Sigmoid colon (tissue), 7 donors: ENCODE results near the gene MMD. TPM values are rescaled to one million over a fixed set of nuclear protein-coding genes. Genes with fewer than 3 reads are reported as not detected.

ENCODE experiments used
- DNase-seq: peaks from one replicate; pipeline ENCODE4 v3.0.0-alpha.2; 2019
- H3K27ac ChIP-seq, 4 donors: fragments of 200-600 bp; sonication (generic); one replicate each; pipeline ENCODE4 v1.5.1; 2016 to 2019; ENCODE audit warnings: mild to moderate bottlenecking in 1 of 4
- H3K27me3 ChIP-seq, 3 donors: fragments of 200-600 bp; sonication (generic); one replicate each; pipeline ENCODE4 v1.5.1; 2019; ENCODE audit warnings: mild to moderate bottlenecking in 1 of 3
- H3K36me3 ChIP-seq, 4 donors: fragments of 200-600 bp; sonication (generic); one replicate each; pipeline ENCODE4 v1.5.1; 2016 to 2019
- H3K4me1 ChIP-seq, 4 donors: fragments of 200-600 bp; sonication (generic); one replicate each; pipeline ENCODE4 v1.5.1; 2017 to 2019
- H3K4me3 ChIP-seq, 4 donors: fragments of 200-600 bp; sonication (generic); one replicate each; pipeline ENCODE4 v1.5.1; 2017 to 2019; ENCODE audit warnings: mild to moderate bottlenecking in 2 of 4, moderate library complexity in 1 of 4
- H3K9me3 ChIP-seq, 4 donors: fragments of 200-600 bp in 3 of 4; sonication (generic) in 3 of 4; one replicate each; pipeline versions ENCODE4 v1.5.1 to v1.6.1; 2013 to 2019
- EP300 ChIP-seq, 4 donors: sonication (generic); formaldehyde crosslinking; IDR thresholded peaks; one replicate each; pipeline ENCODE4 v1.6.1; 2017; ENCODE audit warnings: antibody characterized with exemption in 4 of 4
- POLR2A ChIP-seq, 2 donors: fragments of 450-650 bp; IDR thresholded peaks; one replicate each; pipeline ENCODE4 v1.6.1; 2016; ENCODE audit warnings: antibody characterized with exemption in 2 of 2, mild to moderate bottlenecking in 2 of 2, moderate library complexity in 2 of 2
- POLR2AphosphoS5 ChIP-seq, 4 donors: sonication (generic); formaldehyde crosslinking; IDR thresholded peaks; one replicate each; pipeline ENCODE4 v1.6.1; 2017; ENCODE audit warnings: antibody characterized with exemption in 4 of 4
- WGBS, 2 donors: extraction: QIAGEN DNeasy Blood & Tissue Kit; methylation state at CpG; one replicate each; pipeline ENCODE4 v1.1.7; 2013; 5-methylcytosine and 5-hydroxymethylcytosine counted together
- intact Hi-C: fragments of 100-400 bp; cut with DNase I; formaldehyde crosslinking; loops from one replicate; pipeline ENCODE4 v1.15.1; 2023
- polyA plus RNA-seq, 3 donors: library from polyadenylated mRNA; stranded (reverse); fragments of 200-250 nt; gene quantifications; one replicate each; pipeline ENCODE4 v1.2.3, GENCODE V29; 2013
- total RNA-seq, 4 donors: library from RNA; depleted of rRNA; stranded (reverse); fragments of >200 nt; gene quantifications; one replicate each; pipeline ENCODE4 v1.1.0, GENCODE V29; 2016
- TF ChIP-seq, protein P1 (sequence below), 4 experiments: fragments of 450-650 bp in 3 of 4; fragments of 200-600 bp in 1 of 4; IDR thresholded peaks; one replicate each; pipeline ENCODE4 v1.5.1; 2016 to 2019; ENCODE audit warnings: antibody characterized with exemption in 4 of 4, mild to moderate bottlenecking in 3 of 4, moderate library complexity in 2 of 4
- donor health status: healthy with polysubstance abuse.
- donor health status: Bipolar disorder and iron deficiency.
- donor health status: healthy.

MMD gene
- total and polyA plus RNA-seq, 7 donors: 12.0 to 51.3 (median 26.9) TPM

DNA sequence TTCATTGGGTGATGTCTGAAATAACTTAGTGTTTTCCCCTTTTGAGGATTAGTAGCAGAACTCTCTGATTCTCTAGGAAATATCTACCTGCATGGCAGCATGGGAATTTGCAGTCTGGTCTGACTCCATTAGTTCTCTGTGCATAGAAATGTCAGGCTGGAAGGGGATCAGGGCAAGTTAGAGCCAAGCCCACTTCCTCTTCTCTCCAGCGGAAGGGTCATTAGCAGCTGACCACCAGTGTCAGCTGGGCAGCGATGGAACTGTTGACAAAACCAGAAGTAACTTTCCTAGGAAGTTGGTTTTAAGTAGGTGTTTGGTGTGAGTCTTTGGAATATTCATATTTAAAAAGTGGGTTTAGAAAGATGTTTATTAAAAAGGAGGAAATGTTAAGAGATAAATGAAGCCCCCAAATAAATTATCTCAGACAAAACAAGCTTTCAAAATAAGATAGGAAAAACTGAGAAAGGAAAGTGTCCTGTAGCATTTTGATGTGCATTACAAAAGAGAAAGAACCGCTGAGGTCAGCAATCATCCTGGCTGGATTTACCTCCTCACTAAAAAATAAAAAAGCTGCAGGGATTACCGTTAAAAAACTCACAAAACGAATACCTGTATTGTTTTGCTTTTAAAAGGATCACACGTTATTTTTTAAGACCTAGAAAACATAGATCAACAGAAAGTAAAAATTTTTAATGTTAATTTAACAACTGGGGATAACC, 32.4 kb upstream of the MMD start:
- intact Hi-C loops: loop anchor here (2.0 to 5.0 kb wide), 3 partner anchors 33 to 102 kb away; partner anchors contain the start of gene MMD
- Histone ChIP-seq H3K4me1 (peaks cover 0 to 59% (median 56%) of the 10 kb centered on the region in 4 donors), H3K4me3 (no peak overlapping the region), H3K36me3 (no peaks in the 10 kb centered on the region), H3K27me3 (no peaks in the 10 kb centered on the region), H3K9me3 (no peaks in the 10 kb centered on the region), H3K27ac (peak overlapping the region in 3 of 4 donors; percentile 67 to 83 (median 82))
- DNase-seq: no peak
- WGBS, 2 donors: 63 to 67% methylated on average over 6 of the region's 6 CpGs
- TF ChIP-seq, protein P1, sequence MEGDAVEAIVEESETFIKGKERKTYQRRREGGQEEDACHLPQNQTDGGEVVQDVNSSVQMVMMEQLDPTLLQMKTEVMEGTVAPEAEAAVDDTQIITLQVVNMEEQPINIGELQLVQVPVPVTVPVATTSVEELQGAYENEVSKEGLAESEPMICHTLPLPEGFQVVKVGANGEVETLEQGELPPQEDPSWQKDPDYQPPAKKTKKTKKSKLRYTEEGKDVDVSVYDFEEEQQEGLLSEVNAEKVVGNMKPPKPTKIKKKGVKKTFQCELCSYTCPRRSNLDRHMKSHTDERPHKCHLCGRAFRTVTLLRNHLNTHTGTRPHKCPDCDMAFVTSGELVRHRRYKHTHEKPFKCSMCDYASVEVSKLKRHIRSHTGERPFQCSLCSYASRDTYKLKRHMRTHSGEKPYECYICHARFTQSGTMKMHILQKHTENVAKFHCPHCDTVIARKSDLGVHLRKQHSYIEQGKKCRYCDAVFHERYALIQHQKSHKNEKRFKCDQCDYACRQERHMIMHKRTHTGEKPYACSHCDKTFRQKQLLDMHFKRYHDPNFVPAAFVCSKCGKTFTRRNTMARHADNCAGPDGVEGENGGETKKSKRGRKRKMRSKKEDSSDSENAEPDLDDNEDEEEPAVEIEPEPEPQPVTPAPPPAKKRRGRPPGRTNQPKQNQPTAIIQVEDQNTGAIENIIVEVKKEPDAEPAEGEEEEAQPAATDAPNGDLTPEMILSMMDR (IDR thresholded peaks at IDR 0.05): no peak
- TF ChIP-seq EP300 (IDR thresholded peaks at IDR 0.05) (no peak), POLR2A (IDR thresholded peaks at IDR 0.05) (no peak), POLR2AphosphoS5 (IDR thresholded peaks at IDR 0.05) (no peak)

DNA sequence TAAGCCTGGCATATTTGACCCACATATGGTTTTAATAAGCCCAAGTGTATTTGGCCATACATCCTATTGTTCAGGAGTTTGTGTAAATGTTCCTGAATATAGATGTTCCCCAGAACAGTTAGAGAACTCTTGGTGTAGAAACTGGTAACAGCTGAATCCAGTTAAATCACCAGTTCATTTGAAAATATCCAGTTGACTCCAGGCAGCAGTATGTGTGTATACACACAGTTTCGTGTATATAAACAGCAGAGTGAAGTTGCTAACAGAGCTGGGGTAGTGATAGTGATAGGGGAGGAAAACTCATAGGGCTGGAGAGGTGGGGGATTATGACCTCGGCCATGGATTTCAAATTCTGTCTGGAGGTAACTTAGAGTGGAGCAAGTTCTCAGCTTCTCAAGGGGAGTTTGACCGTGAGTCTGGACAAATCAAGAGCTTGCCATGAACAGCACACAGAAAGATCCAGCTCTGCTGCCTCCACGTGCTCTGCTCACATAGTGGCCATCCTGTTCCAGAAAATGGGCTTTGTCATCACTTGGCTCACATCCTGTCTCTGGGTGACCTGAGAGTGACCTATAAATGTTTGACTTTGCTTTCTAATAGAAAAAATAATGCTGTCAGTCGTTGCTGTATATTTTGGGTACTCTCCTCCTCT, 30.6 kb upstream of the MMD start:
- H3K4me1 ChIP-seq: peaks cover 0 to 65% (median 56%) of the 10 kb centered on the region in 4 donors
- intact Hi-C loops: loop anchor here (2.0 to 5.0 kb wide), 3 partner anchors 31 to 100 kb away; partner anchors contain the start of gene MMD
- TF ChIP-seq POLR2A (IDR thresholded peaks at IDR 0.05) (no peak), POLR2AphosphoS5 (IDR thresholded peaks at IDR 0.05) (peak; percentile 9 to 70 (median 52)), EP300 (IDR thresholded peaks at IDR 0.05) (peak in 3 of 4 donors; percentile 18 to 35 (median 34))
- TF ChIP-seq, protein P1 (IDR thresholded peaks at IDR 0.05): no peak
- H3K27me3 ChIP-seq: no peaks in the 10 kb centered on the region
- H3K27ac ChIP-seq: peak overlapping the region; percentile 67 to 83 (median 78)
- no peak overlapping the region for H3K4me3 ChIP-seq
- no peaks in the 10 kb centered on the region for H3K9me3 ChIP-seq
- DNase-seq: peak; percentile 89
- WGBS, 2 donors: 66 to 69% methylated on average over 5 of the region's 5 CpGs
- no peaks in the 10 kb centered on the region for H3K36me3 ChIP-seq

DNA sequence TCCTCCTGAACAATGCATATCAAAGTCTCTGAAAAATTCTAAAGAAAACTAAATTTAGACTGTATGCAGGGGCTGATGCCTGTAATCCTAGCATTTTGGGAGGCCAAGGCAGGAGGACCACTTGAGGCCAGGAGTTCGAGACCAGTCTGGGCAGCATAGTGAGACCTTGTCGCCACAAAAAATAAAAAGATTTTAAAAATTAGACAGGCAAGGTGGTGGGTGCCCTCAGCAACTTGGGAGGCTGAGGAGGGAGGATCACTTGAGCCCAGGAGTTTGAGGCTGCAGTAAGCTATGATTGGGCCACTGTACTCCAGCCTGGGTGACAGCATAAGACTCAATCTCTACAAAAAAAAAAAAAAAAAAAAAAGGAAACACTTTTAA, 30.1 kb upstream of the MMD start:
- no peak for DNase-seq
- intact Hi-C loops: loop anchor here (2.0 to 5.0 kb wide), 3 partner anchors 31 to 99 kb away; partner anchors contain the start of gene MMD
- no peak overlapping the region for H3K4me3 ChIP-seq
- TF ChIP-seq POLR2A (IDR thresholded peaks at IDR 0.05): no peak
- no peak for TF ChIP-seq EP300 (IDR thresholded peaks at IDR 0.05)
- TF ChIP-seq POLR2AphosphoS5 (IDR thresholded peaks at IDR 0.05): no peak
- TF ChIP-seq, protein P1 (IDR thresholded peaks at IDR 0.05): no peak
- WGBS, 2 donors: 88 to 90% methylated on average over 2 of the region's 2 CpGs
- H3K27ac ChIP-seq: peak overlapping the region; percentile 67 to 83 (median 78)
- H3K27me3 ChIP-seq: no peaks in the 10 kb centered on the region
- H3K4me1 ChIP-seq: peaks cover 0 to 68% (median 57%) of the 10 kb centered on the region in 4 donors
- no peaks in the 10 kb centered on the region for H3K9me3 ChIP-seq
- H3K36me3 ChIP-seq: no peaks in the 10 kb centered on the region

DNA sequence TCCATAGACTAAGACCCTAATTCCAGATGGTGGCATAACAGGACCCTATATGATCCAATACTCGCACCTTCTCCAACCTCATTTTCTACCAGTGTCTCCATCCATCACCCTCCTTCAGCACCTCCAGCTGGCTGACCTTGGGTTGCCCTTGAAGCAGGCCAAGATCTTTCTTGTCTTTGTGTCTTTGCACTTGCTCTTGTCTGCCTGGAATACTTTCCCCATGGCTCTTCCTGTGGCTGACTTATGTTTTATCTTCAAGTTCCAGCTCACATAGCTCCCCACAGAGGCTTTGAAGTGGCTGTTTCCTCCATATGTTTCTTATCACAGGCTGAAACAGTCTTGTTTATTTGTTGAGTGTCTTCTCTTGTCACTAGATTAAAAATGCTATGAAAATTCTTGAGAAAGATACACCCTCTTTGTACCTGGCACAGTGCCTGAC, 29.6 kb upstream of the MMD start:
- 79 to 81% methylated on average over 1 of the region's 1 CpG for WGBS, 2 donors
- TF ChIP-seq EP300 (IDR thresholded peaks at IDR 0.05) (peak in 1 of 4 donors; percentile 54), POLR2A (IDR thresholded peaks at IDR 0.05) (no peak), POLR2AphosphoS5 (IDR thresholded peaks at IDR 0.05) (peak in 3 of 4 donors; percentile 45 to 78 (median 69))
- TF ChIP-seq, protein P1 (IDR thresholded peaks at IDR 0.05): no peak
- H3K4me3 ChIP-seq: no peak overlapping the region
- no peaks in the 10 kb centered on the region for H3K27me3 ChIP-seq
- intact Hi-C loops: loop anchor here (5.0 kb wide), 2 partner anchors 46 to 99 kb away; no protein-coding TSS in a partner anchor
- no peak for DNase-seq
- H3K9me3 ChIP-seq: no peaks in the 10 kb centered on the region
- peak overlapping the region; percentile 67 to 83 (median 78) for H3K27ac ChIP-seq
- H3K4me1 ChIP-seq: peaks cover 0 to 73% (median 62%) of the 10 kb centered on the region in 4 donors
- H3K36me3 ChIP-seq: no peaks in the 10 kb centered on the region
